Pancreas (tissue), 10 donors: ENCODE measurements around the gene TRIM61. TPM values are rescaled to one million over a fixed set of nuclear protein-coding genes. Genes with fewer than 3 reads are reported as not detected.
A peak's percentile ranks its signal among the peaks of the same experiment; 100 is the strongest.
"Not testable (repeated sequence)": the region's sequence is repeated elsewhere in the genome, so short reads cannot be mapped to it uniquely, and the experiment has no call there.

Experiments used
- ATAC-seq, 4 donors: fragments of 200-7000 bp; cut with Tn5 transposase; one replicate each; pipeline versions ENCODE4 v1.8.0 to v1.9.1; 2020; ENCODE audit warnings: mild to moderate bottlenecking in 4 of 4, moderate library complexity in 4 of 4
- DNase-seq, 6 donors: peaks; one replicate each; pipeline ENCODE4 v3.0.0-alpha.2; 2020
- FAIRE-seq: peaks from 2 replicates; lab custom pipeline; 2012; peaks lifted over from hg19 to GRCh38; lab: Jason Lieb, UNC
- H3K27ac ChIP-seq, 4 donors: fragments of 200-600 bp; sonication (generic); 1 replicate in 3 of 4; 2 replicates in 1 of 4; pipeline versions ENCODE4 v1.5.0 to v1.8.0; 2020
- H3K27me3 ChIP-seq, 4 donors: fragments of 200-600 bp; one replicate each; pipeline ENCODE4 v1.8.0; 2021
- H3K36me3 ChIP-seq, 3 donors: fragments of 200-600 bp; sonication (generic) in 1 of 3; one replicate each; pipeline versions ENCODE4 v1.5.0 to v1.8.0; 2020 to 2021
- H3K4me1 ChIP-seq, 3 donors: fragments of 200-600 bp; one replicate each; pipeline ENCODE4 v1.8.0; 2021
- H3K4me3 ChIP-seq, 4 donors: fragments of 200-600 bp; sonication (generic) in 2 of 4; one replicate each; pipeline versions ENCODE4 v1.5.0 to v1.8.0; 2020 to 2021
- H3K9me3 ChIP-seq, 4 donors: fragments of 200-600 bp; one replicate each; pipeline ENCODE4 v1.8.0; 2021
- CTCF ChIP-seq, 4 donors: fragments of 200-600 bp; sonication (generic) in 3 of 4; IDR thresholded peaks; one replicate each; pipeline versions ENCODE4 v1.5.0 to v1.8.0; 2021; ENCODE audit warnings: antibody characterized with exemption in 4 of 4
- WGBS, 2 donors: extraction: QIAGEN DNeasy Blood & Tissue Kit; methylation state at CpG; one replicate each; pipeline ENCODE4 v1.1.7; 2013; 5-methylcytosine and 5-hydroxymethylcytosine counted together
- intact Hi-C, 3 donors: fragments of 100-400 bp; cut with DNase I; formaldehyde crosslinking; loops; one replicate each; pipeline versions ENCODE4 v1.11.1 to v1.14.2; 2022
- polyA plus RNA-seq, 2 donors: library from polyadenylated mRNA; stranded (reverse); fragments of 200-250 nt; gene quantifications; one replicate each; pipeline ENCODE4 v1.2.3, GENCODE V29; 2013
- total RNA-seq, 6 donors: library from RNA; stranded (reverse); fragmentation: NEBNext Ultra II Directional in 4 of 6; extraction: Animal tissue kit (Norgen Biotek cat#: 25700) in 4 of 6; gene quantifications; one replicate each; pipeline versions ENCODE4 v1.2.1 to v1.2.4, GENCODE V29; 2021 to 2023
- donor health status: healthy with polysubstance abuse.
- donor health status: DM: no; HTN: no; CAD: no; lungs with moderate emphysema.
- donor health status: DM: no; HTN: no; CAD: no.
- donor health status: control.
- donor health status: control.
- donor health status: Bipolar disorder and iron deficiency.
- donor health status: DM: yes; HTN: yes; CAD: no.
- donor health status: DM: no; HTN: no; CAD: no.
- donor health status: DM: no; HTN: no; CAD: no.
- donor health status: DM: yes; HTN: yes; CAD: no.

TRIM61 gene
- total RNA-seq (under 1 TPM; 0.12 to 0.47 (median 0.18) TPM), polyA plus RNA-seq (under 1 TPM; 0.11 to 0.70 TPM)

DNA sequence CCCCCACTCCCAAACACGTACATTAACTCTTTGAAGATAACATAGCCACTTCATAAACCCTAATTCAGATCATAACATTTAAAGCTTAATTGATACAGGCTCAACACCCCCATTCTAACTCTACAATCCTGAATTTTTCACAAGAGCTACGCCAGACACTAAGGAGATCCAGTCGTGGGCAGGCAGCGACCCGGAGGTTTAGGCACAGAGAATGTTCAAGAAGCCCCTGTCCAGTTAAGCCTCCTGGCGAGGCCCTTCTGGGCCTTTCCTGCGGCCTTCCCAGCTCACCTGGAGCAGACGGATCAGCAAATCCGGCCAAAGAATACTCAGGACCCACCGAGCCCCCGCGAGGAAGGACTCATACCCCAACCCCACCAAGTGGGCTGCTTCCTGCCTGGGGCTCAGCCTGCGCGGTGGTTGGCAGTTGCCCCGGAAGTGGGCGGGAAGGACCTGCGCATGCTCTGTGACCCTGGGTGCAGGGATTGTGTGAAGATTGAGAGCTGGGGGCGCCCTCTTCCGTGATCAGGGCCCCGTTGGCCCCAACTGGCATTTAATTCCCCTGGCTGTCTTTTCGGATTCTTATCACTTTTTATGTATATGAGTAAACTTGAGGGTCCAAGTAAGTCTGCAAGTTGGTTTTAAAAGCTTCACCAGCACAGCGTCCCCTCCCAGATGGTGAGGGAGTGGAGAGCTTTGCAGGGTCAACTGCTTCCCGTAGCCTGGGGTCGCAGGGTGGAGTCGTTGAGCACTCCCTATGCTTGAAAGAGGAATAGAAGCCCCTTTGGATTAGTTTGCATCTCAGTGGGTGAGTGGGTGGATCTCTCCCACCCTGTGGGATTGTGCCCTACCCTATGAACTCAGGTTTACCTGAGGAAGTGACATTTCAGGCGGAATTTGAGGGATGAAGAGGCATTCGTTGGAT is at the start of gene TRIM61:
TRIM61 (minus strand) TSS at position 415 of the 922 bp plus-strand sequence. CDS start 7,655 bp downstream, outside the sequence.
- Histone ChIP-seq H3K4me1 (no peaks in the 10 kb centered on the region), H3K27me3 (no peaks in the 10 kb centered on the region), H3K36me3 (no peaks in the 10 kb centered on the region), H3K4me3 (peak within 1 kb of the TSS in 2 of 4 donors; percentile 8 to 14), H3K9me3 (no peaks in the 10 kb centered on the region), H3K27ac (no peak within 1 kb of the TSS)
- ATAC-seq = peak in 3 of 4 donors; percentile 58 to 63 (median 60)
- WGBS, 2 donors = 21 to 31% methylated on average over 27 of the region's 27 CpGs
- FAIRE-seq = no peak
- TF ChIP-seq CTCF (IDR thresholded peaks at IDR 0.05) = no peak
- intact Hi-C loops = no loop called here
- peak in 3 of 6 donors; percentile 18 to 26 (median 20) for DNase-seq

DNA sequence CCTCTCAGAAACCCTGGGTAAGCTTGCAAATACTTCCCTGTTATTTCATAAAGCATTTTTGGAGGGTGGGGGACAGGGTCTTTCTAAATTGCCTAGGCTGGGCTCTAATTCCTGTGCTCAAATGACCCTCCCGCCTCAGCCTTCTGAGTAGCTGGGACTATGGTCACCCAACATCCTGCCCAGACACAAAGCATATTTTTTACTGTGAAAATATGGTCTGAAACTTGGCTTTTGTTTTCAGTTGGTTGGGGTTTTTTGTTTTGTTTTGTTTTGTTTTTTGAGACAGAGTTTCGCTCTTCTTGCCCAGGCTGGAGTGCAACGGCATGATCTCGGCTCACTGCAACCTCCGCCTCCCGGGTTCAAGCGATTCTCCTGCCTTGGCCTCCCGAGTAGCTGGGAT is 48.3 kb upstream of the TRIM61 start:
- 80 to 88% methylated on average over 8 of the region's 8 CpGs for WGBS, 2 donors
- DNase-seq, H3K27ac ChIP-seq, H3K36me3 ChIP-seq, intact Hi-C loops, H3K4me1 ChIP-seq, H3K27me3 ChIP-seq, ATAC-seq, H3K4me3 ChIP-seq, FAIRE-seq, H3K9me3 ChIP-seq: not testable (repeated sequence)

GRCh38 chr4:165019995-165020394 is 42.5 kb upstream of the TRIM61 start:
- H3K27ac ChIP-seq, H3K4me3 ChIP-seq, H3K27me3 ChIP-seq, ATAC-seq, FAIRE-seq, DNase-seq, H3K4me1 ChIP-seq, H3K9me3 ChIP-seq, H3K36me3 ChIP-seq, intact Hi-C loops: not testable (repeated sequence)
- WGBS, 2 donors = 90 to 91% methylated on average over 9 to 30 of the region's 30 CpGs

- Histone ChIP-seq H3K27me3 (no peaks in the 10 kb centered on the region), H3K4me1 (no peaks in the 10 kb centered on the region), H3K27ac (no peak overlapping the region), H3K9me3 (no peaks in the 10 kb centered on the region), H3K36me3 (no peaks in the 10 kb centered on the region), H3K4me3 (no peak overlapping the region)
- TF ChIP-seq CTCF (IDR thresholded peaks at IDR 0.05) = no peak
- intact Hi-C loops = no loop called here
- WGBS, 2 donors = 32 to 52% methylated on average over 5 of the region's 5 CpGs
- DNase-seq = no peak
- no peak for FAIRE-seq
- no peak for ATAC-seq
Measured at GRCh38 chr4:165016971-165017370, 39.5 kb upstream of the TRIM61 start.

- no peak for FAIRE-seq
- no peak for ATAC-seq
Measured at GRCh38 chr4:165013691-165014090, 36.2 kb upstream of the TRIM61 start.

More at GRCh38 chr4:165013691-165014090, 36.2 kb upstream of the TRIM61 start:
- no peaks in the 10 kb centered on the region for H3K27me3 ChIP-seq
- intact Hi-C loops = no loop called here
- H3K4me1 ChIP-seq = no peaks in the 10 kb centered on the region
- H3K4me3 ChIP-seq = no peak overlapping the region
- no peaks in the 10 kb centered on the region for H3K36me3 ChIP-seq
- H3K27ac ChIP-seq = no peak overlapping the region
- no peak for DNase-seq
- no peaks in the 10 kb centered on the region for H3K9me3 ChIP-seq
- TF ChIP-seq CTCF (IDR thresholded peaks at IDR 0.05) = no peak
